Cardiac muscle cell (in vitro differentiated cells and primary cell): ENCODE results near the gene COL7A1. TPM values are rescaled to one million over a fixed set of nuclear protein-coding genes. Genes with fewer than 3 reads are reported as not detected.

Experiments
- DNase-seq, 2 donors: peaks; one replicate each; pipeline versions ENCODE4 v3.0.0 to v3.0.0-alpha.2; 2010 to 2017; ENCODE audit warnings: low read depth in 1 of 2, low spot score in 1 of 2
- H3K27ac ChIP-seq: fragments of 200-600 bp; sonication (generic); 2 replicates; pipeline ENCODE4 v1.5.1; 2016
- H3K27me3 ChIP-seq: fragments of 200-600 bp; sonication (generic); 2 replicates; pipeline ENCODE4 v1.6.0; 2016; ENCODE audit warnings: control low read depth
- H3K36me3 ChIP-seq: fragments of 200-600 bp; sonication (generic); 2 replicates; pipeline ENCODE4 v1.5.1; 2016; ENCODE audit warnings: control low read depth
- H3K4me1 ChIP-seq: fragments of 200-600 bp; sonication (generic); 2 replicates; pipeline ENCODE4 v1.8.1; 2017; ENCODE audit warnings: low read depth, mild to moderate bottlenecking, mixed run types
- H3K4me3 ChIP-seq: fragments of 200-600 bp; sonication (generic); 2 replicates; pipeline ENCODE4 v1.5.1; 2016; ENCODE audit warnings: mild to moderate bottlenecking
- H3K9me3 ChIP-seq: fragments of 200-600 bp; sonication (generic); 2 replicates; pipeline ENCODE4 v1.5.1; 2017; ENCODE audit warnings: low read depth, mild to moderate bottlenecking, control low read depth
- CTCF ChIP-seq: IDR thresholded peaks from 2 replicates; pipeline ENCODE4 v1.5.1; 2012; ENCODE audit warnings: low read depth, mild to moderate bottlenecking, low read length
- polyA plus RNA-seq: library from polyadenylated mRNA; unstranded; fragments of >200 nt; fragmentation: Nextera tagmentation; extraction: Ambion mirVana; gene quantifications from 2 replicates; pipeline ENCODE4 v1.2.1, GENCODE V29; 2016
- total RNA-seq: library from RNA; depleted of rRNA; stranded (reverse); fragments of >200 nt; gene quantifications from 2 replicates; pipeline ENCODE4 v1.2.3, GENCODE V29; 2016

The COL7A1 gene
- total and polyA plus RNA-seq, 2 experiments from 2014 or later, result 53.8 to 63.0 TPM

- no peak overlapping the region for H3K4me3 ChIP-seq
- no peaks in the 10 kb centered on the region for H3K27me3 ChIP-seq
- DNase-seq, result no peak
- TF ChIP-seq CTCF, result no peak
- H3K9me3 ChIP-seq, result no peaks in the 10 kb centered on the region
- H3K4me1 ChIP-seq, result no peaks in the 10 kb centered on the region
- H3K36me3 ChIP-seq, result peaks cover 68% of the 10 kb centered on the region
- H3K27ac ChIP-seq, result peak overlapping the region; percentile 28
Measured at GRCh38 chr3:48524970-48525369, 70.2 kb downstream of the COL7A1 start.

DNA sequence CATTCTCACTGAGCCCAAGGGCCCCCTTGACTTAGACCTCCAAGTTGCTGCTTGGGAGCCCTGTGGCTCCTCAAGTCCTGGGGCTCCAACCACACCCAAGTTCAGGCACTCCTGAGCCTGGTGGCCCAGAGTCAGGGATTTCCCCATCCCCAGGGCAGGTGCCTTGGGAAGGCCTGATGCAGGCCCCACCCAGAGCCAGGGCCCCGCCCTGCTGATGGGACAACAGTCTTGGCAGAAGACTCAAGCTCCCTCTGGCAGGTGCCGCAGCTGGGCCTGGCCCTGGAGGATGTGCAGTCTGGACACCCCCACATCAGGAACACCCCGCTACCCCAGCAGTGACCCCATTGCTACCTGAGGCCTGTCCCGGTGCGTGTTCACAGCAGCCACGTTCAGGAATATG, 73.5 kb downstream of the COL7A1 start:
- TF ChIP-seq CTCF, result no peak
- no peak for DNase-seq
- H3K27ac ChIP-seq, result no peak overlapping the region
- H3K27me3 ChIP-seq, result no peaks in the 10 kb centered on the region
- H3K36me3 ChIP-seq, result peaks cover 55% of the 10 kb centered on the region
- no peaks in the 10 kb centered on the region for H3K9me3 ChIP-seq
- H3K4me1 ChIP-seq, result no peaks in the 10 kb centered on the region
- no peak overlapping the region for H3K4me3 ChIP-seq

DNA sequence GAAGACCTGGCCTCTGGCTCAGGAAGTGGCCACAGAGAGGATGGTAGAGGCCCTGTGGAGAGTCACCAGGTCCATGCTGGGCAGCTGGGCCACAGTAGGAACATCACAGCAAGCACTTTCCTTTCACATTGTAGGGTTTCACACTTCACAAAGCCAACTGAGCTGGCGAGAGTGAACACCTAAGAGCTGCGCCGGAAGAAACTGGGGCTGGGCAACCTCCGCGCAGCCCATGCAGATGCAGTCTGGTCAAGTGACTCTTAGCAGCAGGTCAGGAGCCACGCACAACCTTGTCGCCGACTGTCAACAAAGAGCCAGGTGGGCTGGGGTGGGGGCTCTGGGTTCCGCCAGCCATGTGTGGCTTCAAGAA, 75.9 kb downstream of the COL7A1 start:
- Histone ChIP-seq H3K27ac (no peak overlapping the region), H3K4me1 (no peaks in the 10 kb centered on the region)

GRCh38 chr3:48518638-48519276, 76.4 kb downstream of the COL7A1 start:
- Histone ChIP-seq H3K9me3 (no peaks in the 10 kb centered on the region), H3K27ac (no peak overlapping the region), H3K36me3 (peaks cover 42% of the 10 kb centered on the region), H3K4me3 (no peak overlapping the region), H3K4me1 (no peaks in the 10 kb centered on the region), H3K27me3 (no peaks in the 10 kb centered on the region)
- no peak for DNase-seq
- no peak for TF ChIP-seq CTCF

More for the DNA sequence above, 75.9 kb downstream of the COL7A1 start:
- Histone ChIP-seq H3K4me3 (no peak overlapping the region), H3K27me3 (no peaks in the 10 kb centered on the region), H3K36me3 (peaks cover 45% of the 10 kb centered on the region), H3K9me3 (no peaks in the 10 kb centered on the region)
- no peak for DNase-seq
- TF ChIP-seq CTCF, result no peak

- DNase-seq, result no peak
- no peak for TF ChIP-seq CTCF
- H3K27me3 ChIP-seq, result no peaks in the 10 kb centered on the region
- no peaks in the 10 kb centered on the region for H3K9me3 ChIP-seq
- H3K36me3 ChIP-seq, result peaks cover 35% of the 10 kb centered on the region
- peak overlapping the region; percentile 9 for H3K27ac ChIP-seq
- no peak overlapping the region for H3K4me3 ChIP-seq
- H3K4me1 ChIP-seq, result no peaks in the 10 kb centered on the region
Measured at GRCh38 chr3:48518069-48518468, 77.1 kb downstream of the COL7A1 start.
